Measurements from ENCODE around the gene ZNF747.

Gene ZNF747

DNA sequence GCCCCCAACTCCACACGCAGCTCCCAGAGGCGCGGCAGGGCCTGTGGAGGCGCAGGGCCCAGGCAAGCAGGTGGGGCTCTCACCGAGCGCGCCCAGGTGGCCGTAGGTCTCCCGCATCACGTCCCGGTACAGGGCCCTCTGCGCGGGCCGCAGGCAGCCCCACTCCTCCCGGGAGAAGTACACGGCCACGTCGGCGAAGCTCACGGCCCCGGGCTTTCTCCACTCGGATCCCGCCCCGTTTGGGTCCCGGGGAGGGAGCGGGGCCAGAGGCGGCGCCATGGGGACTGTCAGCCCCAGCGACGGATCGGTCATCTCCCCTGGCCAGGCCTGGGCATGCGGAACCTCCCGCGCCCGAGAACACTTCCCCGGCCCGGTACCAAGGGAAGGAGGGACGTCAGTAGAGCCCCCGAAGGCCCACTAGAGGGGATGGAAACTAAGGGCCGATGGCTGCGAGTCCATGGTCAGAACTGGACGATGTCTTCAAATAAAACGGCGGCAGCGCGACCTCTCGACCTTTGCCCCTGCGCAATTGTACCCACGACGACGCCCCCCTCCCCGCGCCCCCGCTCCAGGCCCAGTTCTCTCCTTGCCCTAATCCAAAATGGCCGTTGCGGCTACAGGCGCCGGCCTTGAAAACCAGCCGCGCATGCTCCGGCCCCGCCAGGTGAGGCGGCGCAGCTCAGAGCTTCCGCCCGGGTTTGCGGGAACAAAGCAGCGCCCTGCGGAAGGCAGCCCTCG is at the start of gene ZNF747:
ZNF747 (minus strand) TSS at position 491 of the 738 bp plus-strand sequence; CDS start at position 312, 179 bp downstream.
- Histone ChIP-seq H3K9me3 (ENCODE audit: control insufficient read depth in 2 of 2, low read length in 2 of 2) (no peaks in the 10 kb centered on the region), H3K9ac (ENCODE audit: low read depth in 1 of 2, low read length in 2 of 2) (peak within 1 kb of the TSS; percentile 97 to 98), H3K4me1 (ENCODE audit: control insufficient read depth in 2 of 2, insufficient read depth in 2 of 2, low read length in 2 of 2) (peaks cover 18 to 27% of the 10 kb centered on the region in 2 donors), H3K4me3 (ENCODE audit: low read length in 2 of 2) (peak within 1 kb of the TSS; percentile 83 to 93), H3K27me3 (ENCODE audit: control insufficient read depth in 2 of 2, insufficient read depth in 2 of 2, low read length in 2 of 2) (no peaks in the 10 kb centered on the region), H3K36me3 (ENCODE audit: control insufficient read depth in 2 of 2, insufficient read depth in 2 of 2, low read length in 2 of 2) (peaks cover 0 to 11% of the 10 kb centered on the region in 2 donors), H3K27ac (ENCODE audit: low read depth in 2 of 2, low read length in 2 of 2) (peak within 1 kb of the TSS; percentile 94 to 95)

GRCh38 chr16:30582611-30583340 is 48.1 kb upstream of the ZNF747 start:
- H3K4me3 ChIP-seq (ENCODE audit: low read length in 2 of 2): no peak overlapping the region
- H3K27me3 ChIP-seq (ENCODE audit: control insufficient read depth in 2 of 2, insufficient read depth in 2 of 2, low read length in 2 of 2): no peaks in the 10 kb centered on the region
- no peak overlapping the region for H3K9ac ChIP-seq (ENCODE audit: low read depth in 1 of 2, low read length in 2 of 2)
- peaks cover 11 to 15% of the 10 kb centered on the region in 2 donors for H3K36me3 ChIP-seq (ENCODE audit: control insufficient read depth in 2 of 2, insufficient read depth in 2 of 2, low read length in 2 of 2)
- H3K9me3 ChIP-seq (ENCODE audit: control insufficient read depth in 2 of 2, low read length in 2 of 2): no peaks in the 10 kb centered on the region
- no peak overlapping the region for H3K27ac ChIP-seq (ENCODE audit: low read depth in 2 of 2, low read length in 2 of 2)
- H3K4me1 ChIP-seq (ENCODE audit: control insufficient read depth in 2 of 2, insufficient read depth in 2 of 2, low read length in 2 of 2): peaks cover 5 to 6% of the 10 kb centered on the region in 2 donors

DNA sequence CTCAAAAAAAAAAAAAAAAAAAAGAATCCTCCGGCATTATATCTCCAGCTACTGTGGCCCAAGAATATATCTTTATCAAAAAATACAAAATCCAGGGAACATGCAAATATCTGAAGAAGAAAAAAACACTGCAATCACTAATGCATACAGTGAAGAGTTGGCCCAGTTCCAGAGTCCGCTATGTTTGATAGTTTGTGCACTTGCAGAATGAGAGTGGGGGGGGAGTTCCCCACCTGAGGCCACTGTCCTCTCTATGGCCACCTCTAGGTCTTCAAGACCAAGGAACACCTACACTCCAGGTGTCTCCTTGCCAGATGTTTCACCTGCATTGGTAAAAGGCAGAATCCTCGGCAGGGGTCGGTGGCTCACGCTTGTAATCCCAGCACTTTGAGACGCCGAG is 46.8 kb upstream of the ZNF747 start:
- Histone ChIP-seq H3K4me1 (ENCODE audit: control insufficient read depth in 2 of 2, insufficient read depth in 2 of 2, low read length in 2 of 2) (peaks cover 4 to 5% of the 10 kb centered on the region in 2 donors), H3K36me3 (ENCODE audit: control insufficient read depth in 2 of 2, insufficient read depth in 2 of 2, low read length in 2 of 2) (peaks cover 11 to 15% of the 10 kb centered on the region in 2 donors), H3K4me3 (ENCODE audit: low read length in 2 of 2) (no peak overlapping the region), H3K27me3 (ENCODE audit: control insufficient read depth in 2 of 2, insufficient read depth in 2 of 2, low read length in 2 of 2) (no peaks in the 10 kb centered on the region), H3K9ac (ENCODE audit: low read depth in 1 of 2, low read length in 2 of 2) (peak overlapping the region in 1 of 2 donors; percentile 14), H3K27ac (ENCODE audit: low read depth in 2 of 2, low read length in 2 of 2) (no peak overlapping the region), H3K9me3 (ENCODE audit: control insufficient read depth in 2 of 2, low read length in 2 of 2) (no peaks in the 10 kb centered on the region)

GRCh38 chr16:30574678-30575077 is 40.0 kb upstream of the ZNF747 start:
- H3K9me3 ChIP-seq (ENCODE audit: control insufficient read depth in 2 of 2, low read length in 2 of 2): no peaks in the 10 kb centered on the region
- peaks cover 8 to 20% of the 10 kb centered on the region in 2 donors for H3K4me1 ChIP-seq (ENCODE audit: control insufficient read depth in 2 of 2, insufficient read depth in 2 of 2, low read length in 2 of 2)
- H3K36me3 ChIP-seq (ENCODE audit: control insufficient read depth in 2 of 2, insufficient read depth in 2 of 2, low read length in 2 of 2): peaks cover 3 to 5% of the 10 kb centered on the region in 2 donors
- H3K27ac ChIP-seq (ENCODE audit: low read depth in 2 of 2, low read length in 2 of 2): no peak overlapping the region
- no peaks in the 10 kb centered on the region for H3K27me3 ChIP-seq (ENCODE audit: control insufficient read depth in 2 of 2, insufficient read depth in 2 of 2, low read length in 2 of 2)
- H3K4me3 ChIP-seq (ENCODE audit: low read length in 2 of 2): no peak overlapping the region
- no peak overlapping the region for H3K9ac ChIP-seq (ENCODE audit: low read depth in 1 of 2, low read length in 2 of 2)

DNA sequence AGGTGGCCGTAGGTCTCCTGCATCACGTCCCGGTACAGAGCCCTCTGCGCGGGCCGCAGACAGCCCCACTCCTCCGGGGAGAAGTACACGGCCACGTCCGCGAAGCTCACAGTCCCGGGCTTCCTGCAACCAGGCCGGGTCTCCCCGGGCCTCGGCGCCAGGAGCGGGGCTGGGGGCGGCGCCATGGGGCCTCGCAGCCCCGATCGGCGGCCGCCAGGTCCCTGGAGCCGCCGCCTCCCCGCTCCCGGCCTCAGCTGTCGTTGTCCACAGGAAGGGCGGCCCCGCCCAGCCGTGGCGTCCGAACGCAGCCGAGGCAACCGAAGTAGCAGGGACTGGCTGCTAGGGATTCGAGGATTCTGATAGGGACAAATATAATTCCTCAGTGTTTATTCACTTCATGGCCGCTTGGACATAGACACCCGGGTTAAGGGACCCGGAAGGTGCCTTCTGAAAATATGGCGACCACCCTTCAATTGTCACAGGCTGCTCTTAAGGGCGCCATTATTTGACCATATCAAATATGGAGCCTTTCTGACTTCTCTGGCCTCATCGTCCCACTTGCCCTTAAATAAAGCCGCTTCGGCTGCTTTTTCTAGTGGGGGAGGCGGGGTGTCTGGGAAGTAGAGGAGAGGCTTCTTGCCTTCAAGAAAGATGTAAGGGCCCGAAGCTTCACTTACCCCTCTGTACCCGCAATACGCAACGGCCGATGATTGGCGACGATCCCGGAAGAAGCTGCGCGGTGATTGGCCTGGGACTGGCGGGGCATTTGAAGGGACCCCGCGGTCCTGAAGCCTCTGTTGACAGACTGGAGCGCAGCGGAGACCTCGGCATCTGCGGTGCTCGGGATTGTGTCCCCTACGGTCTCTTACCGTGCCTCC is 37.0 kb upstream of the ZNF747 start, which contains the start of gene ZNF688:
ZNF688 (minus strand) TSS at position 270 of the 878 bp plus-strand sequence; CDS start at position 185, 85 bp downstream.
- Histone ChIP-seq H3K9ac (ENCODE audit: low read depth in 1 of 2, low read length in 2 of 2) (peak within 1 kb of the TSS; percentile 83 to 94), H3K36me3 (ENCODE audit: control insufficient read depth in 2 of 2, insufficient read depth in 2 of 2, low read length in 2 of 2) (no peaks in the 10 kb centered on the region), H3K27ac (ENCODE audit: low read depth in 2 of 2, low read length in 2 of 2) (peak within 1 kb of the TSS; percentile 96 to 97), H3K4me3 (ENCODE audit: low read length in 2 of 2) (peak within 1 kb of the TSS; percentile 70 to 91), H3K9me3 (ENCODE audit: control insufficient read depth in 2 of 2, low read length in 2 of 2) (no peaks in the 10 kb centered on the region), H3K27me3 (ENCODE audit: control insufficient read depth in 2 of 2, insufficient read depth in 2 of 2, low read length in 2 of 2) (no peaks in the 10 kb centered on the region), H3K4me1 (ENCODE audit: control insufficient read depth in 2 of 2, insufficient read depth in 2 of 2, low read length in 2 of 2) (peaks cover 8 to 28% of the 10 kb centered on the region in 2 donors)

DNA sequence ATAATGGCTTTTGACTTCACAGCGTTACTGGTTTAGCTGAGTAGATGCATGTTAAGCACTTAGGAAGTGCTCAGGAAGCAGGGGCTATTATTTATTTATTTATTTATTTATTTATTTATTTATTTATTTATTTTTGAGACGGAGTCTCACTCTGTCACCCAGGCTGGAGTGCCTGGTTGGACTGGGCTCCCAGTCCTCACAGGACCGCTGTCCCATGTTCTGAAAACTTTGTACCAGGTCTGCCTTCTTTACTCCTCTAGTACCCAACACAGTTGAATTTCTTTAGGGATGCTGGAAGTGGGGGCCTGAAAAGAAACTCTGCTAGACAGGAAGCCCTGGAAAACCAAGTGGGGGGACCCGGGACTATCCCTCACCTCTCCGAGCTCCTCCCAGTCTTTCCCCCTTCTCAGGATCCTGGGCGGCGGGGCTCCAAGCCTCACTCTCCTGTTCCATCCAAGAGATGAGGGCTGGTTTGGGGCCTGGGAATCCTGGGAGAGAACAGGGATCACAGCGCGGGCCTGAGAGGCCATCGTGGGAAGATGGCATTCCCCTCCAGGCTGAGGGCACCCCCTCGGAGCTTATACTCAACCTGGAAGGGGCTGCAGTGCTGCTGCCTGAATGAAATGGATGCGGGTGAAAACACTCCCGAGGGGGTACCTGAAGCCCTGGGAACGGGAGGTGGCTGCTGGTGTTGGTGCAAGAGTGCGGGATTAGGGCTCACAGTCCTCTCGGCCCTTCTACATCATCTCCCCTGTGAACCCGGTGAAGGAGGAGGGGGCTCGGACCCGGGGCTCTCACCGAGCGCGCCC is 36.2 kb upstream of the ZNF747 start:
- peak overlapping the region; percentile 70 to 91 for H3K4me3 ChIP-seq (ENCODE audit: low read length in 2 of 2)
- H3K27me3 ChIP-seq (ENCODE audit: control insufficient read depth in 2 of 2, insufficient read depth in 2 of 2, low read length in 2 of 2): no peaks in the 10 kb centered on the region
- peak overlapping the region; percentile 96 to 97 for H3K27ac ChIP-seq (ENCODE audit: low read depth in 2 of 2, low read length in 2 of 2)
- H3K9me3 ChIP-seq (ENCODE audit: control insufficient read depth in 2 of 2, low read length in 2 of 2): no peaks in the 10 kb centered on the region
- H3K9ac ChIP-seq (ENCODE audit: low read depth in 1 of 2, low read length in 2 of 2): peak overlapping the region; percentile 83 to 94
- H3K36me3 ChIP-seq (ENCODE audit: control insufficient read depth in 2 of 2, insufficient read depth in 2 of 2, low read length in 2 of 2): no peaks in the 10 kb centered on the region
- H3K4me1 ChIP-seq (ENCODE audit: control insufficient read depth in 2 of 2, insufficient read depth in 2 of 2, low read length in 2 of 2): peaks cover 8 to 28% of the 10 kb centered on the region in 2 donors

DNA sequence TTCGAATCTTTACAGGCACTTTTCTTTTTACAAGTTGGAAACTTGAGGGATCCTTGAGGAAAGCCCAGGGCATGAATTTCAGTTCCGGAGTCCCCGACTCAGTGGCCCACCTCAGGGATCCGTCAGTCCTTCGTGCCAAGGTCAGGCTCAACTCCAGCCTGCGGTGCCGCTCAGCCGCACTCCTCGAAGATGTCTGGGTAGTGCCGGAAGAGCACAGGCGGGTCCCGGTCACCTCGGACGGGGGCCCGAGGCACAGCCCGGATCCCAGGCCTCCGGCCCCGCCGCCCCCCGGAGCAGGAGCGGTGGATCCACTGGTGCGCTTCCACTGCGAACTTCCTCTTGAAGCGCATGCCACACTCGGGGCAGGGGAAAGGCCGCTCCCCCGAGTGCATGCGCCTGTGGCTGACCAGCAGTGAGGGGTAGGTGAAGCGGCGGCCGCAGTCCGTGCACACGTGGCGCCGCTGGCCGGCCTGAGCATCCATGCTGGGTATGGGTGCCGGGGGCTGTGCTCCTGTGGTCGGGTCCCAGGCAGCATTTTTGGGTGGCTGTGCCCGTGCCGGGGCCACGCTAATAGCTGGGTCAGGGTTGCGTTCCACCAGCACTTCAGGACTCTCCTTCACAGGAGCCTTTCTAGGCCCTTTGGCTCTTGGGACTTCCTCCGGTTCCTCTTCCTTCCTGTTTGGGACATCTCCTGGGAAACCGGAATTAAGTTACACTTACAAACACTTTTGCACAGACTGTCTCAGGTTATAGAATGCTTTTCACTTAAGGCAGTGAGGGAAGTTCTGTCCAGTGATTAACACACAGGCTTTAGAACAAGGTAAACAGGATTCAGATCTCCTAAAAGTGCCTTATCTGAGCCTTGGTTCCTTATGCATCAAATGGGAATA is 35.3 kb upstream of the ZNF747 start:
- H3K4me3 ChIP-seq (ENCODE audit: low read length in 2 of 2): no peak overlapping the region

DNA sequence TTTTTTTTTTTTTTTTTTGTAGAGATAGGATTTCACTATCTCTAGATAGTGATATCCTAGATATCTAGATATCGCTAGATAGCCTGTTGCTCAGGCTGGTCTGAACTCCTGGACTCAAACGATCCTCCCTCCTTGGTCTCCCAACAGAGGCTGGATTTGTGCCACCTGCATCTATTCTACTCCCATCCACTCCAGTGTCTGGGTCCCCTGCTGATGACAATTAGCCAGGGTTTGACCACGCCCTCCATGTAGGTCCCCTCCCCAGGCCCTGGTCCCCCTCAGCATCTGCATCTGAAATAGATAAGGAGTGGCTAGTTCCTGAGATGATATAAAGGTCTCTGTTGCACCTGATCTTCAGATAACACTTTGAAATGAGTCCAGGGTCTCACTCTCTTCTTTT is 34.6 kb upstream of the ZNF747 start:
- H3K9me3 ChIP-seq (ENCODE audit: control insufficient read depth in 2 of 2, low read length in 2 of 2): no peaks in the 10 kb centered on the region
- H3K4me1 ChIP-seq (ENCODE audit: control insufficient read depth in 2 of 2, insufficient read depth in 2 of 2, low read length in 2 of 2): peaks cover 8 to 26% of the 10 kb centered on the region in 2 donors
- H3K27ac ChIP-seq (ENCODE audit: low read depth in 2 of 2, low read length in 2 of 2): peak overlapping the region in 1 of 2 donors; percentile 74
- H3K27me3 ChIP-seq (ENCODE audit: control insufficient read depth in 2 of 2, insufficient read depth in 2 of 2, low read length in 2 of 2): no peaks in the 10 kb centered on the region
- H3K4me3 ChIP-seq (ENCODE audit: low read length in 2 of 2): no peak overlapping the region
- no peaks in the 10 kb centered on the region for H3K36me3 ChIP-seq (ENCODE audit: control insufficient read depth in 2 of 2, insufficient read depth in 2 of 2, low read length in 2 of 2)
- H3K9ac ChIP-seq (ENCODE audit: low read depth in 1 of 2, low read length in 2 of 2): no peak overlapping the region

More for the DNA sequence above, 35.3 kb upstream of the ZNF747 start:
- H3K9ac ChIP-seq (ENCODE audit: low read depth in 1 of 2, low read length in 2 of 2): no peak overlapping the region
- peak overlapping the region in 1 of 2 donors; percentile 27 for H3K27ac ChIP-seq (ENCODE audit: low read depth in 2 of 2, low read length in 2 of 2)
- H3K27me3 ChIP-seq (ENCODE audit: control insufficient read depth in 2 of 2, insufficient read depth in 2 of 2, low read length in 2 of 2): no peaks in the 10 kb centered on the region
- no peaks in the 10 kb centered on the region for H3K36me3 ChIP-seq (ENCODE audit: control insufficient read depth in 2 of 2, insufficient read depth in 2 of 2, low read length in 2 of 2)
- no peaks in the 10 kb centered on the region for H3K9me3 ChIP-seq (ENCODE audit: control insufficient read depth in 2 of 2, low read length in 2 of 2)
- H3K4me1 ChIP-seq (ENCODE audit: control insufficient read depth in 2 of 2, insufficient read depth in 2 of 2, low read length in 2 of 2): peaks cover 8 to 28% of the 10 kb centered on the region in 2 donors
